Central memory CD8-positive, alpha-beta T cell (primary cell): Measurements from ENCODE around the gene CRB3.
"Not testable (repeated sequence)": the region's sequence is repeated elsewhere in the genome, so short reads cannot be mapped to it uniquely, and the experiment has no call there.

ENCODE experiments used
- ATAC-seq: fragments of 150-1000 bp; cut with Tn5 transposase; replicated peaks from 2 replicates; pipeline ENCODE4 v1.10.0; 2022; ENCODE audit warnings: mild to moderate bottlenecking, moderate FRiP score, moderate number of reproducible peaks; ENCODE audit not compliant: poor library complexity, severe bottlenecking; ENCODE audit errors: extremely low read depth
- DNase-seq, 2 donors: peaks; one replicate each; pipeline ENCODE4 v3.0.0; 2021; ENCODE audit warnings: low spot score in 2 of 2
- H3K27ac Mint-ChIP-seq: one replicate; pipeline ENCODE4 v1.8.0; 2022; ENCODE audit warnings: low read depth, mild to moderate bottlenecking, moderate library complexity, mixed read lengths
- H3K27me3 Mint-ChIP-seq: one replicate; pipeline ENCODE4 v1.8.0; 2022; ENCODE audit warnings: mixed read lengths
- H3K36me3 Mint-ChIP-seq: one replicate; pipeline ENCODE4 v1.8.0; 2022; ENCODE audit warnings: mild to moderate bottlenecking, moderate library complexity, mixed read lengths; ENCODE audit not compliant: insufficient read depth
- H3K4me1 Mint-ChIP-seq: one replicate; pipeline ENCODE4 v1.8.0; 2022; ENCODE audit warnings: mixed read lengths
- H3K4me3 Mint-ChIP-seq: one replicate; pipeline ENCODE4 v1.8.0; 2022; ENCODE audit warnings: mild to moderate bottlenecking, moderate library complexity, mixed read lengths
- H3K9me3 Mint-ChIP-seq: one replicate; pipeline ENCODE4 v1.8.0; 2022; ENCODE audit warnings: mixed read lengths

CRB3 gene

GRCh38 chr19:6494438-6495036 is 30.5 kb downstream of the CRB3 start:
- Mint-ChIP-seq H3K4me3 (no peak overlapping the region), H3K36me3 (peaks cover 10% of the 10 kb centered on the region)
- ATAC-seq = no peak

GRCh38 chr19:6495947-6496346 is 31.9 kb downstream of the CRB3 start:
- H3K36me3 Mint-ChIP-seq = peaks cover 7% of the 10 kb centered on the region
- H3K27ac Mint-ChIP-seq = no peak overlapping the region
- no peaks in the 10 kb centered on the region for H3K9me3 Mint-ChIP-seq
- DNase-seq (no peak), ATAC-seq (no peak)
- H3K4me1 Mint-ChIP-seq = peaks cover 15% of the 10 kb centered on the region
- no peak overlapping the region for H3K4me3 Mint-ChIP-seq
- no peaks in the 10 kb centered on the region for H3K27me3 Mint-ChIP-seq

More at GRCh38 chr19:6494438-6495036, 30.5 kb downstream of the CRB3 start:
- Mint-ChIP-seq H3K4me1 (peaks cover 26% of the 10 kb centered on the region), H3K27me3 (no peaks in the 10 kb centered on the region), H3K27ac (no peak overlapping the region), H3K9me3 (no peaks in the 10 kb centered on the region)
- no peak for DNase-seq

- H3K36me3 Mint-ChIP-seq = peaks cover 9% of the 10 kb centered on the region
- H3K4me3 Mint-ChIP-seq = no peak overlapping the region
- H3K27me3 Mint-ChIP-seq = no peaks in the 10 kb centered on the region
- DNase-seq (no peak), ATAC-seq (no peak)
- H3K9me3 Mint-ChIP-seq = no peaks in the 10 kb centered on the region
- no peak overlapping the region for H3K27ac Mint-ChIP-seq
- H3K4me1 Mint-ChIP-seq = peaks cover 22% of the 10 kb centered on the region
These were observed 34.4 kb downstream of the CRB3 start for GRCh38 chr19:6498294-6499036.

- Mint-ChIP-seq H3K9me3 (no peaks in the 10 kb centered on the region), H3K27ac (no peak overlapping the region), H3K27me3 (no peaks in the 10 kb centered on the region), H3K4me3 (no peak overlapping the region), H3K4me1 (peaks cover 22% of the 10 kb centered on the region), H3K36me3 (peaks cover 9% of the 10 kb centered on the region)
- DNase-seq (no peak), ATAC-seq (no peak)
These were observed 35.1 kb downstream of the CRB3 start for GRCh38 chr19:6499052-6499790.

- H3K4me3 Mint-ChIP-seq = peak overlapping the region; percentile 89
- ATAC-seq (no peak), DNase-seq (no peak)
- H3K9me3 Mint-ChIP-seq = no peaks in the 10 kb centered on the region
- H3K27ac Mint-ChIP-seq = peak overlapping the region; percentile 58
- peaks cover 6% of the 10 kb centered on the region for H3K36me3 Mint-ChIP-seq
- H3K27me3 Mint-ChIP-seq = no peaks in the 10 kb centered on the region
- H3K4me1 Mint-ChIP-seq = peaks cover 28% of the 10 kb centered on the region
These were observed 37.0 kb downstream of the CRB3 start for GRCh38 chr19:6500837-6501739.

- H3K4me3 Mint-ChIP-seq = peak within 1 kb of the TSS; percentile 89
- H3K9me3 Mint-ChIP-seq = no peaks in the 10 kb centered on the region
- H3K36me3 Mint-ChIP-seq = peaks cover 6% of the 10 kb centered on the region
- peaks cover 28% of the 10 kb centered on the region for H3K4me1 Mint-ChIP-seq
- H3K27ac Mint-ChIP-seq = peak within 1 kb of the TSS; percentile 62
- DNase-seq (peak in 1 of 2 donors; percentile 11), ATAC-seq (peak; percentile 33)
- H3K27me3 Mint-ChIP-seq = no peaks in the 10 kb centered on the region
These were observed 37.9 kb downstream of the CRB3 start, which contains the start of gene TUBB4A for GRCh38 chr19:6501740-6502648. Gene TUBB4A (minus strand): TSS chr19:6502309. CDS start chr19:6502212, 97 bp downstream.

- peaks cover 23% of the 10 kb centered on the region for H3K4me1 Mint-ChIP-seq
- no peaks in the 10 kb centered on the region for H3K9me3 Mint-ChIP-seq
- H3K27ac Mint-ChIP-seq = peak overlapping the region; percentile 62
- DNase-seq (no peak), ATAC-seq (no peak)
- H3K27me3 Mint-ChIP-seq = no peaks in the 10 kb centered on the region
- H3K36me3 Mint-ChIP-seq = peaks cover 3% of the 10 kb centered on the region
- H3K4me3 Mint-ChIP-seq = peak overlapping the region; percentile 89
These were observed 39.5 kb downstream of the CRB3 start for GRCh38 chr19:6503407-6504201.

- not testable (repeated sequence) for ATAC-seq, H3K27me3 Mint-ChIP-seq, H3K27ac Mint-ChIP-seq, H3K36me3 Mint-ChIP-seq, H3K4me3 Mint-ChIP-seq, DNase-seq, H3K4me1 Mint-ChIP-seq, H3K9me3 Mint-ChIP-seq
These were observed 44.1 kb downstream of the CRB3 start for GRCh38 chr19:6508028-6508771.

GRCh38 chr19:6509118-6509971 is 45.3 kb downstream of the CRB3 start:
- no peaks in the 10 kb centered on the region for H3K27me3 Mint-ChIP-seq
- ATAC-seq (no peak), DNase-seq (no peak)
- H3K36me3 Mint-ChIP-seq = peaks cover 4% of the 10 kb centered on the region
- no peak overlapping the region for H3K4me3 Mint-ChIP-seq
- H3K27ac Mint-ChIP-seq = no peak overlapping the region
- peaks cover 7% of the 10 kb centered on the region for H3K4me1 Mint-ChIP-seq
- no peaks in the 10 kb centered on the region for H3K9me3 Mint-ChIP-seq

GRCh38 chr19:6510618-6511017 is 46.5 kb downstream of the CRB3 start:
- Mint-ChIP-seq H3K4me3 (no peak overlapping the region), H3K9me3 (no peaks in the 10 kb centered on the region), H3K27ac (no peak overlapping the region), H3K4me1 (peaks cover 5% of the 10 kb centered on the region), H3K36me3 (peaks cover 4% of the 10 kb centered on the region), H3K27me3 (no peaks in the 10 kb centered on the region)
- ATAC-seq (no peak), DNase-seq (no peak)
